Tibial nerve (tissue), 4 donors: ENCODE results near the gene AFF3.

Experiments used
- CTCF ChIP-seq, 5 experiments: fragments of 200-600 bp in 3 of 5; fragments of 450-650 bp in 2 of 5; sonication (generic) in 3 of 5; IDR thresholded peaks; one replicate each; pipeline ENCODE4 v1.5.1; 2016 to 2019; ENCODE audit warnings: antibody characterized with exemption in 5 of 5, mild to moderate bottlenecking in 3 of 5, moderate library complexity in 2 of 5
- EP300 ChIP-seq, 2 donors: sonication (generic); formaldehyde crosslinking; IDR thresholded peaks; one replicate each; pipeline ENCODE4 v1.6.1; 2017; ENCODE audit warnings: antibody characterized with exemption in 2 of 2, mild to moderate bottlenecking in 1 of 2
- POLR2A ChIP-seq, 2 donors: fragments of 450-650 bp; IDR thresholded peaks; one replicate each; pipeline ENCODE4 v1.6.1; 2017; ENCODE audit warnings: antibody characterized with exemption in 2 of 2, mild to moderate bottlenecking in 2 of 2, moderate library complexity in 2 of 2

GRCh38 chr2:100063459-100063953 is 78.9 kb downstream of the AFF3 start:
- no peak for TF ChIP-seq EP300 (IDR thresholded peaks at IDR 0.05)
- TF ChIP-seq CTCF (IDR thresholded peaks at IDR 0.05): no peak
- TF ChIP-seq POLR2A (IDR thresholded peaks at IDR 0.05): no peak
